Stimulated activated CD4-positive, alpha-beta T cell treated with anti-CD3 and anti-CD28 coated beads, Interleukin-1b, Interleukin-23, amount 100 ng/mL, for 1 hour (primary cell): ENCODE data around the gene CARF.
A peak's percentile ranks its signal among the peaks of the same experiment; 100 is the strongest.
"Not testable (repeated sequence)": the region's sequence is repeated elsewhere in the genome, so short reads cannot be mapped to it uniquely, and the experiment has no call there.

Experiments
- DNase-seq, 2 donors: peaks; one replicate each; pipeline ENCODE4 v3.0.0-alpha.2; 2020; ENCODE audit warnings: low read depth in 2 of 2

CARF gene

GRCh38 chr2:202911512-202912341 is at the start of gene CARF, which contains the start of gene WDR12:
CARF (plus strand) TSS chr2:202912275; CDS start chr2:202941903, 29,628 bp downstream.
WDR12 (minus strand) TSS chr2:202911673; CDS start chr2:202911476, 197 bp downstream.
- peak; percentile 61 to 75 for DNase-seq

- peak in 1 of 2 donors; percentile 39 for DNase-seq
These were observed 41.4 kb upstream of the CARF start for GRCh38 chr2:202870431-202871299.

- DNase-seq: peak in 1 of 2 donors; percentile 24
These were observed 40.6 kb upstream of the CARF start, which contains the start of gene ICA1L for GRCh38 chr2:202871300-202872141. ICA1L (minus strand) TSS chr2:202871766; CDS start chr2:202829009, 42,757 bp downstream.

- DNase-seq: no peak
These were observed 34.4 kb upstream of the CARF start for GRCh38 chr2:202877699-202878098.

- DNase-seq: no peak
These were observed 30.5 kb upstream of the CARF start for GRCh38 chr2:202881570-202881969.

GRCh38 chr2:202883987-202884675 is 27.9 kb upstream of the CARF start:
- no peak for DNase-seq

- DNase-seq: no peak
These were observed 26.9 kb upstream of the CARF start for GRCh38 chr2:202885190-202885589.

- not testable (repeated sequence) for DNase-seq
These were observed 6.6 kb upstream of the CARF start for GRCh38 chr2:202905507-202905906.

- DNase-seq: no peak
These were observed 3.9 kb upstream of the CARF start for GRCh38 chr2:202908186-202908585.

- no peak for DNase-seq
These were observed 2.5 kb upstream of the CARF start for GRCh38 chr2:202909394-202910192.

- not testable (repeated sequence) for DNase-seq
These were observed 1.8 kb upstream of the CARF start for GRCh38 chr2:202910250-202910649.

- DNase-seq: no peak
These were observed 1.4 kb upstream of the CARF start for GRCh38 chr2:202910698-202911097.

- no peak for DNase-seq
These were observed 918 bp upstream of the CARF start for GRCh38 chr2:202911203-202911511.

- not testable (repeated sequence) for DNase-seq
These were observed 497 bp downstream of the CARF start for GRCh38 chr2:202912342-202913201.

- no peak for DNase-seq
These were observed 6.8 kb downstream of the CARF start for GRCh38 chr2:202918860-202919259.

GRCh38 chr2:202932425-202933138 is 20.5 kb downstream of the CARF start:
- no peak for DNase-seq

- no peak for DNase-seq
These were observed 21.1 kb downstream of the CARF start for GRCh38 chr2:202933139-202933510.

GRCh38 chr2:202933958-202934357 is 21.9 kb downstream of the CARF start:
- DNase-seq: no peak

- DNase-seq: no peak
These were observed 22.4 kb downstream of the CARF start for GRCh38 chr2:202934456-202934855.
